Body of pancreas (tissue), 4 donors: ENCODE results near the gene RNF133. TPM values are rescaled to one million over a fixed set of nuclear protein-coding genes. Genes with fewer than 3 reads are reported as not detected.

Experiments used
- ATAC-seq: fragments of 150-250 bp; one replicate; pipeline ENCODE4 v1.9.1; 2016
- DNase-seq, 4 donors: peaks; one replicate each; pipeline ENCODE4 v3.0.0-alpha.2; 2019
- H3K27ac ChIP-seq, 4 donors: fragments of 200-600 bp; sonication (generic); 1 replicate in 3 of 4; 2 replicates in 1 of 4; pipeline versions ENCODE4 v1.5.1 to v1.6.1; 2016 to 2019; ENCODE audit warnings: mild to moderate bottlenecking in 1 of 4, mixed read lengths in 1 of 4, moderate library complexity in 1 of 4
- H3K27me3 ChIP-seq, 2 donors: fragments of 200-600 bp; sonication (generic); one replicate each; pipeline ENCODE4 v1.6.0; 2016; ENCODE audit warnings: mild to moderate bottlenecking in 1 of 2
- H3K36me3 ChIP-seq, 2 donors: fragments of 200-600 bp; sonication (generic); replicated peaks in 1 of 2; 2 replicates each; pipeline ENCODE4 v1.5.1; 2016; ENCODE audit warnings: low read depth in 2 of 2; ENCODE audit not compliant: insufficient read depth in 1 of 2
- H3K4me1 ChIP-seq: fragments of 200-600 bp; sonication (generic); one replicate; pipeline ENCODE4 v1.6.0; 2016
- H3K4me3 ChIP-seq, 2 donors: fragments of 200-600 bp; sonication (generic); 1 replicate in 1 of 2; 2 replicates in 1 of 2; pipeline ENCODE4 v1.5.1; 2016 to 2019
- H3K9me3 ChIP-seq, 3 donors: fragments of 200-600 bp; sonication (generic); 1 replicate in 2 of 3; 2 replicates in 1 of 3; pipeline ENCODE4 v1.5.1; 2016
- POLR2A ChIP-seq, 3 donors: fragments of 450-650 bp; IDR thresholded peaks; one replicate each; pipeline ENCODE4 v1.6.1; 2016; ENCODE audit warnings: antibody characterized with exemption in 3 of 3, mild to moderate bottlenecking in 2 of 3
- WGBS, 2 donors: methylation state at CpG; one replicate each; pipeline ENCODE4 v1.1.5; 2017; 5-methylcytosine and 5-hydroxymethylcytosine counted together
- intact Hi-C: fragments of 100-400 bp; cut with DNase I; formaldehyde crosslinking; loops from one replicate; pipeline ENCODE4 v1.15.1; 2023
- total RNA-seq, 2 donors: library from RNA; depleted of rRNA; stranded (reverse); fragments of >200 nt; gene quantifications; one replicate each; pipeline ENCODE4 v1.1.0, GENCODE V29; 2016
- TF ChIP-seq, protein P1 (sequence below), 7 experiments: fragments of 450-650 bp in 4 of 7; fragments of 200-600 bp in 3 of 7; sonication (generic) in 3 of 7; IDR thresholded peaks; one replicate each; pipeline ENCODE4 v1.5.1; 2016 to 2019; ENCODE audit warnings: antibody characterized with exemption in 7 of 7

Gene RNF133
- total RNA-seq, 2 donors from 2014 or later = 2.6 to 17.1 TPM

DNA sequence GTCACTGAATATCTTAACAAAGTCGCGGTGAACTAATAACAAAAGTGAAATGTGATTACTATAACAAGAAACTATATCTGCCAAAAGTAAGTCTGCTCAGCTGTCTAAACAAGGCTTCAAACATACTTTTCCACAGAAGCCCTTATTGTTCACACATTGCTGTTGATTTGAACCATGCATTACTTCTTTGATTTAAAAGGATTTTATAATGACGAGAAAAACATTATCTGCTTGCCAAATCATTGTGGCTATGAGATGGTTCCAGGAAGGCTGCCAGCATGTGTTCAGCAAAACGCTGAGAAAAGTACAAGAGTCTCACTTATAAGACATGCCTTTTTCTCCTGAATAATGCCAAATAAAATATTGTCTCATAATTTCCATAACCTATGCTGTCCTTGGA, 24.4 kb downstream of the RNF133 start:
- peak in 3 of 4 donors; percentile 33 to 54 (median 50) for DNase-seq
- ATAC-seq = peak; percentile 36
- no peaks in the 10 kb centered on the region for H3K36me3 ChIP-seq
- no peak overlapping the region for H3K4me3 ChIP-seq
- intact Hi-C loops = no loop called here
- TF ChIP-seq POLR2A (IDR thresholded peaks at IDR 0.05) = no peak
- TF ChIP-seq, protein P1, sequence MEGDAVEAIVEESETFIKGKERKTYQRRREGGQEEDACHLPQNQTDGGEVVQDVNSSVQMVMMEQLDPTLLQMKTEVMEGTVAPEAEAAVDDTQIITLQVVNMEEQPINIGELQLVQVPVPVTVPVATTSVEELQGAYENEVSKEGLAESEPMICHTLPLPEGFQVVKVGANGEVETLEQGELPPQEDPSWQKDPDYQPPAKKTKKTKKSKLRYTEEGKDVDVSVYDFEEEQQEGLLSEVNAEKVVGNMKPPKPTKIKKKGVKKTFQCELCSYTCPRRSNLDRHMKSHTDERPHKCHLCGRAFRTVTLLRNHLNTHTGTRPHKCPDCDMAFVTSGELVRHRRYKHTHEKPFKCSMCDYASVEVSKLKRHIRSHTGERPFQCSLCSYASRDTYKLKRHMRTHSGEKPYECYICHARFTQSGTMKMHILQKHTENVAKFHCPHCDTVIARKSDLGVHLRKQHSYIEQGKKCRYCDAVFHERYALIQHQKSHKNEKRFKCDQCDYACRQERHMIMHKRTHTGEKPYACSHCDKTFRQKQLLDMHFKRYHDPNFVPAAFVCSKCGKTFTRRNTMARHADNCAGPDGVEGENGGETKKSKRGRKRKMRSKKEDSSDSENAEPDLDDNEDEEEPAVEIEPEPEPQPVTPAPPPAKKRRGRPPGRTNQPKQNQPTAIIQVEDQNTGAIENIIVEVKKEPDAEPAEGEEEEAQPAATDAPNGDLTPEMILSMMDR (IDR thresholded peaks at IDR 0.05) = no peak
- 4 to 10% methylated on average over 4 of the region's 4 CpGs for WGBS, 2 donors
- no peaks in the 10 kb centered on the region for H3K9me3 ChIP-seq
- H3K27me3 ChIP-seq = no peaks in the 10 kb centered on the region
- H3K27ac ChIP-seq = peak overlapping the region; percentile 31 to 64 (median 48)
- peaks cover 43% of the 10 kb centered on the region for H3K4me1 ChIP-seq

DNA sequence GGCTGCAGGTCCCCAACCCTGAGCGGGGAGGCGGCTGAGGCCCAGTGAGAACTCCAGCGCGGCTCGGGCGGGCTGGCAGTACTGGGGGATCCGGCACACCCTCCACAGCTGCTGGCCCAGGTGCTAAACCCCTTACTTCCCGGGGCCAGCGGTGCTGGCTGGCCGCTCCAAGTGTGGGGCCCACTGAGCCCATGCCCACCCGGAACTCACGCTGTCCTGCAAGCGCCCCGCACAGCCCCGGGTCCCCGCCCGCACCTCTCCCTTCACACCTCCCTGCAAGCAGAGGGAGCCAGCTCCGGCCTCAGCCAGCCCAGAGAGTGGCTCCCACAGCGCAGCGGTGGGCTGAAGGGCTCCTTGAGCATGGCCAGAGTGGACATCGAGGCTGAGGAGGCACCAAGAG, 25.0 kb downstream of the RNF133 start:
- 89 to 92% methylated on average over 7 to 19 of the region's 21 CpGs for WGBS, 2 donors

GRCh38 chr7:122672536-122672935, 26.4 kb downstream of the RNF133 start:
- H3K4me3 ChIP-seq = no peak overlapping the region
- peak; percentile 63 for ATAC-seq
- intact Hi-C loops = no loop called here
- 51 to 59% methylated on average over 8 of the region's 8 CpGs for WGBS, 2 donors
- no peaks in the 10 kb centered on the region for H3K9me3 ChIP-seq
- no peaks in the 10 kb centered on the region for H3K36me3 ChIP-seq
- H3K4me1 ChIP-seq = peaks cover 35% of the 10 kb centered on the region
- TF ChIP-seq, protein P1 (IDR thresholded peaks at IDR 0.05) = no peak
- no peak for TF ChIP-seq POLR2A (IDR thresholded peaks at IDR 0.05)
- peak; percentile 38 to 64 (median 50) for DNase-seq
- H3K27me3 ChIP-seq = no peaks in the 10 kb centered on the region
- H3K27ac ChIP-seq = peak overlapping the region in 1 of 4 donors; percentile 18

More for the DNA sequence above, 25.0 kb downstream of the RNF133 start:
- intact Hi-C loops = no loop called here
- no peak overlapping the region for H3K4me3 ChIP-seq
- peaks cover 40% of the 10 kb centered on the region for H3K4me1 ChIP-seq
- ATAC-seq (no peak), DNase-seq (no peak)
- peak overlapping the region; percentile 31 to 64 (median 48) for H3K27ac ChIP-seq
- no peaks in the 10 kb centered on the region for H3K27me3 ChIP-seq
- H3K36me3 ChIP-seq = no peaks in the 10 kb centered on the region
- H3K9me3 ChIP-seq = no peaks in the 10 kb centered on the region
- TF ChIP-seq POLR2A (IDR thresholded peaks at IDR 0.05) = no peak
- TF ChIP-seq, protein P1 (IDR thresholded peaks at IDR 0.05) = no peak

DNA sequence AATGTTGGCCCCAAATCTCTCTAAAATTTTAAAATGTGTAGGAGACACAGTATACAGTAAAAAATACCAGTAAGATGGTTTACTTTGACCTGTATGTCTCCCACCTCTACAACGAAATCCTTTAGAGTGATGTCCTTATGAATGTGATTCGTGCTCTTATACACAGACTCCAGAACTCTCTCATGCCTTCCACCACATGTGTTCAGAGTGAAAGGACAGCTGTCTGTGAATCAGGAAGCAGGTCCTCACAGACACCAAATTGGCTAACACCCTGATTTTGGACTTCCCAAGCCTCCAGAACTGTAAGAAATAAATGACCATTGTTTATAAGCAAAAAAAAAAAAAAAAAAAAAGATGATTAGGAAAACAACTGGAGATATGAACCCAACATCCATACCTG, 35.2 kb downstream of the RNF133 start:
- no peak for TF ChIP-seq POLR2A (IDR thresholded peaks at IDR 0.05)
- ATAC-seq = no peak
- no peak overlapping the region for H3K27ac ChIP-seq
- no peaks in the 10 kb centered on the region for H3K9me3 ChIP-seq
- no peak for DNase-seq
- 84 to 94% methylated on average over 2 of the region's 2 CpGs for WGBS, 2 donors
- intact Hi-C loops = no loop called here
- no peak overlapping the region for H3K4me3 ChIP-seq
- no peaks in the 10 kb centered on the region for H3K4me1 ChIP-seq
- H3K27me3 ChIP-seq = no peaks in the 10 kb centered on the region
- H3K36me3 ChIP-seq = no peaks in the 10 kb centered on the region

DNA sequence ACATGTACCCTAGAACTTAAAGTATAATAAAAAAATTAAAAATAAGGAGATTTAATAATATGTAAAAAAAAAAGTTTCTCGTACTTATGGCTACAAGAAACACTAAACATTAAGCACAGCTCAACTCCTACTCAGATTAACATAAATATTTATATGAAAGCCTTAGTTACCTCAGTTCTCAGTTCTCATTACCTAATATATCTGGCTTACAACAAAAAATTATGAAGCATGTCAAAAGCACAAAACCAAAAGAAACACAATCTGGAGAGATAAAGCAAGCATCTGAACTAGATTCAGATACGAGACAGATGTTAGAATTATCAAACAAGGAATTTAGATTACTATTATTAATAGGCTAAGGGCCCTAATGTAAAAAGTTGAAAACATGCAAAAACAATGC, 40.1 kb downstream of the RNF133 start:
- DNase-seq = no peak
- WGBS, 2 donors = 94 to 95% methylated on average over 2 of the region's 2 CpGs
- Histone ChIP-seq H3K27me3 (no peaks in the 10 kb centered on the region), H3K4me3 (no peak overlapping the region), H3K4me1 (no peaks in the 10 kb centered on the region), H3K36me3 (no peaks in the 10 kb centered on the region), H3K27ac (no peak overlapping the region), H3K9me3 (no peaks in the 10 kb centered on the region)
- TF ChIP-seq, protein P1 (IDR thresholded peaks at IDR 0.05) = no peak
- no peak for TF ChIP-seq POLR2A (IDR thresholded peaks at IDR 0.05)
- no peak for ATAC-seq
- intact Hi-C loops = no loop called here
